ENCODE measurements around the gene SIK2. TPM values are rescaled to one million over a fixed set of nuclear protein-coding genes. Genes with fewer than 3 reads are reported as not detected.

SIK2 gene
- total RNA-seq, 1 experiment from 2014 or later, result 13.0 TPM

GRCh38 chr11:111729071-111729830, 127.0 kb downstream of the SIK2 start (continued):
- TF ChIP-seq ATF3 (IDR thresholded peaks at IDR 0.05) (no peak), SIN3A (IDR thresholded peaks at IDR 0.05; ENCODE audit: low read depth) (no peak), ZNF274 (IDR thresholded peaks at IDR 0.05; ENCODE audit: low read depth, low read length) (no peak), ZFX (IDR thresholded peaks at IDR 0.05) (no peak), CTCF (IDR thresholded peaks at IDR 0.05 in 2 of 3, conservative IDR thresholded peaks at IDR 0.05 in 1 of 3; ENCODE audit: borderline replicate concordance in 1 of 3, insufficient read depth in 1 of 3, low read depth in 2 of 3, low read length in 2 of 3) (no peak)

GRCh38 chr11:111729831-111730311, 127.6 kb downstream of the SIK2 start:
- intact Hi-C loops (cut with micrococcal nuclease), result no loop called here
- ChIA-PET CTCF (interaction anchor here (1.6 kb wide), 1 partner anchor 125 kb away, joined by 5 read pairs; no protein-coding TSS in a partner anchor), RAD21 (ENCODE audit: low non-redundant PET in 1 of 2, low total read pairs in 2 of 2, uncharacterized antibody in 2 of 2, unreplicated experiment in 2 of 2) (no interaction called here), POLR2A (no interaction called here)
- no peak for ATAC-seq
- no peak for DNase-seq (ENCODE audit: low read depth, low spot score)
- TF ChIP-seq POLR2A (IDR thresholded peaks at IDR 0.05; ENCODE audit: borderline replicate concordance, extremely low read depth, insufficient read depth, insufficient read length) (no peak), ZBTB33 (IDR thresholded peaks at IDR 0.05; ENCODE audit: extremely low read depth, insufficient replicate concordance, low read length) (no peak), MAX (IDR thresholded peaks at IDR 0.05) (no peak), FOSL1 (IDR thresholded peaks at IDR 0.05; ENCODE audit: low read depth) (no peak), EZH2 (IDR thresholded peaks at IDR 0.05) (no peak), YY1 (IDR thresholded peaks at IDR 0.05; ENCODE audit: extremely low read depth, insufficient replicate concordance, low read depth, low read length) (no peak), CBX3 (IDR thresholded peaks at IDR 0.05; ENCODE audit: low read depth) (no peak), CEBPB (IDR thresholded peaks at IDR 0.05; ENCODE audit: low read depth) (no peak), SP1 (IDR thresholded peaks at IDR 0.05; ENCODE audit: low read depth) (no peak), RAD21 (IDR thresholded peaks at IDR 0.05; ENCODE audit: low read depth) (no peak), EGR1 (IDR thresholded peaks at IDR 0.05; ENCODE audit: low read depth) (no peak), POLR2AphosphoS5 (IDR thresholded peaks at IDR 0.05; ENCODE audit: low read depth, low read length) (no peak), JUND (IDR thresholded peaks at IDR 0.05) (no peak)
- no peaks in the 10 kb centered on the region for H4K20me1 ChIP-seq (ENCODE audit: insufficient read depth)
- H3K9ac ChIP-seq (ENCODE audit: low read length), result no peak overlapping the region
- H3K79me2 ChIP-seq (ENCODE audit: insufficient read depth, low read length), result no peaks in the 10 kb centered on the region
- H3K4me2 ChIP-seq (ENCODE audit: low read length), result no peak overlapping the region
- peaks cover 5 to 8% of the 10 kb centered on the region in 2 experiments; a peak in 3 of 4 replicates for H3K36me3 ChIP-seq (ENCODE audit: control insufficient read depth in 1 of 2, insufficient read depth in 2 of 2, low read length in 2 of 2)
- no peak overlapping the region for H2AFZ ChIP-seq (ENCODE audit: low read depth, low read length, poor library complexity, severe bottlenecking)
- H3K4me3 ChIP-seq (replicated peaks in 1 of 2; ENCODE audit: low read depth in 1 of 2, low read length in 2 of 2), result no peak overlapping the region
- BruUV-seq (replicated peaks), result no TSS peak
- no peaks in the 10 kb centered on the region for H3K27me3 ChIP-seq (ENCODE audit: insufficient read depth, low read length)
- H3K9me3 ChIP-seq (ENCODE audit: control insufficient read depth in 1 of 2, insufficient read depth in 1 of 2, low read depth in 1 of 2, low read length in 2 of 2), result no peaks in the 10 kb centered on the region
- H3K4me1 ChIP-seq (ENCODE audit: control insufficient read depth in 1 of 2, insufficient read depth in 2 of 2, low read length in 2 of 2), result peaks cover 0 to 6% of the 10 kb centered on the region in 2 experiments; a peak in 1 of 4 replicates
- H3K9me2 ChIP-seq (ENCODE audit: insufficient read depth), result no peaks in the 10 kb centered on the region
- no peak overlapping the region for H3K27ac ChIP-seq (ENCODE audit: low read depth, low read length)

Data from HCT116 (cell line).